ENCODE results near the gene C16orf46. TPM values are rescaled to one million over a fixed set of nuclear protein-coding genes. Genes with fewer than 3 reads are reported as not detected.

C16orf46 gene
- total RNA-seq, 1 donor from 2014 or later = 2.1 TPM

DNA sequence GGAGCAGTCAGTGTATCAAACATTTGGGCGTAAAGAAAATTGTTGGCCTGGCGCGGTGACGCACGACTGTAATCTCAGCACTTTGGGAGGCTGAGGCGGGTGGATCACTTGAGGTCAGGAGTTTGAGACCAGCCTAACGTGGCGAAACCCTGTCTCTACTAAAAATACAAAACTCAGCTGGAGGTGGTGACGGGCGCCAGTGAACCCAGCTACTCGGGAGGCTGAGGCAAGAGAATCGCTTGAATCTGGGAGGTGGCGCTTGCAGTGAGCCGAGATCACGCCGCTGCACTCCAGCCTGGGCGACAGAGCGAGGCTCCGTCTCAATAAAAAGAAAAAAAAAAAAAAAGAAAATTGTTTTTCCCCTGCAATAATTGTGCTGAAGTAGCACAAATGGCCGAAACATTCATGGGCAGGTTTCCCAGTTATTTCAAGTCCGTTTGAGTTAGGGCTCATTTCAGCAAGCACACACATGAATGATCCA lies 17.8 kb upstream of the C16orf46 start:
- TF ChIP-seq, protein P1, sequence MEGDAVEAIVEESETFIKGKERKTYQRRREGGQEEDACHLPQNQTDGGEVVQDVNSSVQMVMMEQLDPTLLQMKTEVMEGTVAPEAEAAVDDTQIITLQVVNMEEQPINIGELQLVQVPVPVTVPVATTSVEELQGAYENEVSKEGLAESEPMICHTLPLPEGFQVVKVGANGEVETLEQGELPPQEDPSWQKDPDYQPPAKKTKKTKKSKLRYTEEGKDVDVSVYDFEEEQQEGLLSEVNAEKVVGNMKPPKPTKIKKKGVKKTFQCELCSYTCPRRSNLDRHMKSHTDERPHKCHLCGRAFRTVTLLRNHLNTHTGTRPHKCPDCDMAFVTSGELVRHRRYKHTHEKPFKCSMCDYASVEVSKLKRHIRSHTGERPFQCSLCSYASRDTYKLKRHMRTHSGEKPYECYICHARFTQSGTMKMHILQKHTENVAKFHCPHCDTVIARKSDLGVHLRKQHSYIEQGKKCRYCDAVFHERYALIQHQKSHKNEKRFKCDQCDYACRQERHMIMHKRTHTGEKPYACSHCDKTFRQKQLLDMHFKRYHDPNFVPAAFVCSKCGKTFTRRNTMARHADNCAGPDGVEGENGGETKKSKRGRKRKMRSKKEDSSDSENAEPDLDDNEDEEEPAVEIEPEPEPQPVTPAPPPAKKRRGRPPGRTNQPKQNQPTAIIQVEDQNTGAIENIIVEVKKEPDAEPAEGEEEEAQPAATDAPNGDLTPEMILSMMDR (IDR thresholded peaks at IDR 0.05; ENCODE audit: insufficient read depth, low read length, poor library complexity, severe bottlenecking) = no peak
- no peaks in the 10 kb centered on the region for H3K27me3 ChIP-seq (ENCODE audit: control insufficient read depth, insufficient read depth, low read length)
- DNase-seq (ENCODE audit: low read depth) = no peak
- no peaks in the 10 kb centered on the region for H3K36me3 ChIP-seq (ENCODE audit: control insufficient read depth, insufficient read depth, low read length)
- H3K4me3 ChIP-seq (ENCODE audit: low read depth, low read length) = peak overlapping the region; percentile 83

DNA sequence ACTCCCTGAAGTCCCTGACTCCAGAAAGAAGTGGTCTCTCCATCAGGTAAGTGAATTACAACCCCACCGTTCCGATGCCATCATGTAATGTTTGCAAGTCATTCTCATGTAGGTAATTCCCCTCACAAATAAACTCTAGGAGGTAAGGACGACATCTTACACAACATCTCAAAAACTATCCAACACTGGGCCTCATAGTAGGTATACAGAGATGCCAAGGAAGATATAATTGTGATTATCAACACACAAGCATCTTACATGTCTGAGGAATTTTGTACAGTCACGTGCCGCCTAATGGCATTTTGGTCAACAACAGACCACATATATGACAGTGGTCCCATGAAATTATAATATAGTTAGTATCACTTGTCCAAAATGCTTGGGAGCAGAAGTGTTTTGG lies 11.8 kb upstream of the C16orf46 start:
- H3K36me3 ChIP-seq (ENCODE audit: control insufficient read depth, insufficient read depth, low read length) = no peaks in the 10 kb centered on the region
- no peak overlapping the region for H3K4me3 ChIP-seq (ENCODE audit: low read depth, low read length)
- DNase-seq (ENCODE audit: low read depth) = no peak
- TF ChIP-seq, protein P1 (IDR thresholded peaks at IDR 0.05; ENCODE audit: insufficient read depth, low read length, poor library complexity, severe bottlenecking) = no peak
- no peaks in the 10 kb centered on the region for H3K27me3 ChIP-seq (ENCODE audit: control insufficient read depth, insufficient read depth, low read length)

DNA sequence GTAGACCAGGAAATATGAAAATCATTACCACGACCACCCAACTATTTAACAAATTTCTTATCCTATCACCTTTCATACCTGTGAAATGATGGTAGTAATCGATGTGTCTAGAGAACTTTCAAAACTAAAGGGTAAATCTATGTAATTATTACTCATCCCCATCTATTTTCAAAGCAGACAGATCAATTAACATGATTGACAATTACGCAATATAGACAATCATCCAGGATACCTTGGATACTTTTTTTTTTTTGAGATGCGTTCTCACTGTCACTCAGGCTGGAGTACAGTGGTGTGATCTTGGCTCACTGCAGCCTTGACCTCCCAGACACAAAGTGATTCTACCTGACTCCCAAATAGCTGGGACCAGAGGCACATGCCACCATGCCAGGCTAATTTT lies 4.0 kb upstream of the C16orf46 start:
- Histone ChIP-seq H3K27me3 (ENCODE audit: control insufficient read depth, insufficient read depth, low read length) (no peaks in the 10 kb centered on the region), H3K4me3 (ENCODE audit: low read depth, low read length) (no peak overlapping the region), H3K36me3 (ENCODE audit: control insufficient read depth, insufficient read depth, low read length) (no peaks in the 10 kb centered on the region)
- no peak for DNase-seq (ENCODE audit: low read depth)
- TF ChIP-seq, protein P1 (IDR thresholded peaks at IDR 0.05; ENCODE audit: insufficient read depth, low read length, poor library complexity, severe bottlenecking) = no peak

DNA sequence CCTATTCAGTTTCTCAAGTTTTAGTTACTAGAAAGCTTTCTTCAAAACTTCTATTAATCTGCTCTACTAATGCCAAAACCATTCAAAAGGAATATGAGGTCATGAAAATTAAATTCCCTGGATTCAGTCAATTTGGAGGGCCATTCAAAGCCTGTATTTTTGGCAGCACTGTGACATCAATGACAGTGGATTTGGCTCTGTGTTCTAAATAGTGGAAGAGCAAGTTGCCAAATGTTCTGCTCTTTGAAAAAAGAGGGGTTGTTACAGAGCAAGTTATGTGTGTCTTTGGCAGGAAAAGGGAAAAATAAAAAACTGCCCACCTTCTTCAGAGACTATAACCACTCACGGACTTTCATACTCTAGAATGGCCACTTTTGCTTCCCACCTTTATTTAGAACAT lies 3.2 kb upstream of the C16orf46 start:
- no peaks in the 10 kb centered on the region for H3K36me3 ChIP-seq (ENCODE audit: control insufficient read depth, insufficient read depth, low read length)
- H3K4me3 ChIP-seq (ENCODE audit: low read depth, low read length) = no peak overlapping the region
- TF ChIP-seq, protein P1 (IDR thresholded peaks at IDR 0.05; ENCODE audit: insufficient read depth, low read length, poor library complexity, severe bottlenecking) = no peak
- DNase-seq (ENCODE audit: low read depth) = no peak
- H3K27me3 ChIP-seq (ENCODE audit: control insufficient read depth, insufficient read depth, low read length) = no peaks in the 10 kb centered on the region

DNA sequence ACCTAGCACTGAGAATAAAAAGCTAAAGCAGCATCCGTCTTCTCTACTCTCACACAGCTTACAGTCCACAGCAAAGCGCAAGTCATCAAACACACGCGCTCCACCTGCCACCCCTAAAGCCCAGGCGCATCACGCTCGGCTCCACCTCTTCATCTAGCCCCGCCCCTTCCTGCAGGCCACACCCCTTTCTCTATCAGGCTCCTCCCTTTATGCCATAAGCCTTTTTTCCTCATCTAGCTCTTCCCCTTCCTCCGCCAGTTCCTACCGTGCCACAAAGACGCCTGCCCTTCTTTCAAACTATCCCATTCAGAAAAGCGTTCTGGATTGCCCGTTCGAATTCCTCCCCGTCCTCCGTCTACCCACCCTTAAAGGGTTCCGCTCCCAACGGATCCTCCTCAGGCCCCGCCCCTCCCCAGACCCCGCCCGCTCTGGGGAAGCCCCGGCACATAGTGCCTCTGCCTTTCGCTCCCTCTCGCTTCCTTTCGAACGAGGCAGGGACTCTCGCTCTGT lies 417 bp downstream of the C16orf46 start:
- DNase-seq (ENCODE audit: low read depth) = peak; percentile 35
- H3K36me3 ChIP-seq (ENCODE audit: control insufficient read depth, insufficient read depth, low read length) = no peaks in the 10 kb centered on the region
- H3K4me3 ChIP-seq (ENCODE audit: low read depth, low read length) = peak overlapping the region; percentile 88
- TF ChIP-seq, protein P1 (IDR thresholded peaks at IDR 0.05; ENCODE audit: insufficient read depth, low read length, poor library complexity, severe bottlenecking) = no peak
- H3K27me3 ChIP-seq (ENCODE audit: control insufficient read depth, insufficient read depth, low read length) = no peaks in the 10 kb centered on the region
